LNCaP clone FGC (cell line): ENCODE measurements around the gene PLCG2.
"Not testable (repeated sequence)": the region's sequence is repeated elsewhere in the genome, so short reads cannot be mapped to it uniquely, and the experiment has no call there.

Experiments used
- DNase-seq: peaks from one replicate; pipeline ENCODE4 v3.0.0-alpha.2; 2011; ENCODE audit warnings: low read depth
- H3K4me3 ChIP-seq: 2 replicates; pipeline ENCODE4 v1.5.1; 2011; ENCODE audit warnings: mild to moderate bottlenecking, low read depth, low read length, control low read depth
- TF ChIP-seq, protein P1 (sequence below): IDR thresholded peaks from 2 replicates; pipeline ENCODE4 v1.5.1; 2012; ENCODE audit warnings: mild to moderate bottlenecking; ENCODE audit not compliant: control insufficient read depth, insufficient read depth; ENCODE audit errors: extremely low read depth

PLCG2 gene

DNA sequence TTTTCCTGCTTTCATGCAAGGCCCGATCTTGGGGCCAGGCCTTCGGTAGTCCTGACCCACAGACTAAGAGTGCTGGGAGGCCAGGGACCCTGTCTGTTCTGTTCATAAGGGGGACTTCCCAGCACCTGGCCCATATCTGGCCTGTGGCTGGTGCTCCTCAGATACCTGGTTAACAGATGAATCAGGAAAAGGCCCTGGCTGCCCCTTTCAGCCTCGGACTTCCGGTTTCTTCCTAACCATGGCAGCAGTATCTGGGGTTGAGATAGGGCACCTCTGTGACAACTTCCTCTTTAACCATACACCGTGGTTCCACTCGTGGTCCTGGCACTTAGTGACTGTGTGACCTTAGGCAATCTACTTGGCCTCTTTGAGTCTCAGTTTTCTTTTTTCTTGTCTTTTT lies 18.4 kb downstream of the PLCG2 start:
- DNase-seq: no peak
- no peak overlapping the region for H3K4me3 ChIP-seq
- TF ChIP-seq, protein P1, sequence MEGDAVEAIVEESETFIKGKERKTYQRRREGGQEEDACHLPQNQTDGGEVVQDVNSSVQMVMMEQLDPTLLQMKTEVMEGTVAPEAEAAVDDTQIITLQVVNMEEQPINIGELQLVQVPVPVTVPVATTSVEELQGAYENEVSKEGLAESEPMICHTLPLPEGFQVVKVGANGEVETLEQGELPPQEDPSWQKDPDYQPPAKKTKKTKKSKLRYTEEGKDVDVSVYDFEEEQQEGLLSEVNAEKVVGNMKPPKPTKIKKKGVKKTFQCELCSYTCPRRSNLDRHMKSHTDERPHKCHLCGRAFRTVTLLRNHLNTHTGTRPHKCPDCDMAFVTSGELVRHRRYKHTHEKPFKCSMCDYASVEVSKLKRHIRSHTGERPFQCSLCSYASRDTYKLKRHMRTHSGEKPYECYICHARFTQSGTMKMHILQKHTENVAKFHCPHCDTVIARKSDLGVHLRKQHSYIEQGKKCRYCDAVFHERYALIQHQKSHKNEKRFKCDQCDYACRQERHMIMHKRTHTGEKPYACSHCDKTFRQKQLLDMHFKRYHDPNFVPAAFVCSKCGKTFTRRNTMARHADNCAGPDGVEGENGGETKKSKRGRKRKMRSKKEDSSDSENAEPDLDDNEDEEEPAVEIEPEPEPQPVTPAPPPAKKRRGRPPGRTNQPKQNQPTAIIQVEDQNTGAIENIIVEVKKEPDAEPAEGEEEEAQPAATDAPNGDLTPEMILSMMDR: no peak

DNA sequence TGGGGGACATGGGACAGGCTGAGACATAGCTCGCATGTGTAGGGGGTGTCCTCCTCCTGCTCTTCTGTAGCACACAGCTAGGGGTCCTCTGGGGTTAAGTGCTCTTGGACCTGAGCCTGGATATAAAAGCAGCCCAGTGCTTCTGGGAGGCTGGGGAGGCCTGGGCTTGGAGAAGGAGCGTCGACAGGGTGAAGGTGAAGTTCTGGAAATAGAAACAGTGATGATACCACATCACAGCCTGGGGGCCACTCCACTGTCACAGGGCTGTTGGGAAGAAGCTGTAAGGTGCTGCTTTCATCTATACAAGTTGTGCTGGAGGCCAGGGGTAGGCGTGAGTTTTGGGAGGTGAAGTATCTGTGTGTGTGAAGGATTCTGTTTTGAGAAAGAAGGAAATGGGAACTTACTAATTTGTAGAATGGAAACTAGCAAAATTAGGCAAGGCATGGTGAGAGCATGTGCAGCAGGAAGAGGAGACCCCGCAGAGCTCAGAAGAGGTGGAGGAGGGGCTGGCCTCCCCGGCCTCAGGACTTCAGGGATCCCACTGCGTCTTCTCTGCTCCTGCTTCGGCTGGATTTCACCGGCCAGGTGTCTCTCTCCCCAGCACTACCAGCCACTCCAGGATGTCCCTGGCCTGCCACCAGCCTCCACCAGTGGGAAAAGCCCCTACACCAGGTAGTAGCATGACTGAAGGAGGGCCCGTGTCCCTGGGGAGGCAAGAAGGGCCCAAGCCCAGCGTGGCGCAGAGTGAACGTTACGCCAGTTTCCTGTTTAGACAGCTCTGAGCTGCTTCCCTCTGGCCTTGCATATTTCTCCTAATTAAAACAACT lies 19.4 kb downstream of the PLCG2 start:
- no peak overlapping the region for H3K4me3 ChIP-seq
- DNase-seq: no peak
- TF ChIP-seq, protein P1: no peak

DNA sequence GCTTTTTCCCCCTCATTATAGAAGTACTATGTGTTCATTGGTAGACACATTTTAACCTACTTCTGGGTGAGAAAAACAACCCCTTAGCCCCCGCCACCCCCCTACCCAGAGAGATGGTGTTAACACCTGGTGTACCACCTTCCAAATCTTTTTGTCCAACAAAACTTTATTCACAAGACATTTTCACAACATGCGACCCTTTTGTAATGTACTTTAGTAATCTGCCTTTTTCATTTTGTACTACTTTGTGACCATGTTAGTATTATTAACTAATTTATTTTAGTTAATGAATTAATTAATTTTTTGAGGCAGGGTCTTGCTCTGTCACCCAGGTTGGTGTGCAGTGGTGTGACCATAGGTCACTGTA lies 20.0 kb downstream of the PLCG2 start:
- no peak for DNase-seq
- H3K4me3 ChIP-seq: no peak overlapping the region
- TF ChIP-seq, protein P1: no peak

DNA sequence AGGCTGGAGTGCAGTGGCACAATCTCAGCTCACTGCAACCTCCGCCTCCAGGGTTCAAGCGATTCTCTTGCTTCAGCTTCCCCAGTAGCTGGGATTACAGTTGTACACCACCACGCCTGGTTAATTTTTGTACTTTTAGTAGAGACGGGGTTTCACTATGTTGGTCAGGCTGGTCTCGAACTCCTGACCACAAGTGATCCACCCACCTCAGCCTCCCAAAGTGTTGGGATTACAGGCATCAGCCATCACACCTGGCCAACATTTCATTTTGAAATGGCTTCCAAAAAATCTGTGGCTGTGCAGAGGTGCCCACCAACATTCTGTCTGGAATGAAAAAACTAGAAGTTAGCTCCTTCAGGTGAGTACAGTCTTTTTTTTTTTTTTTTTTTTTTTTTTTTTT lies 22.6 kb downstream of the PLCG2 start:
- H3K4me3 ChIP-seq, DNase-seq: not testable (repeated sequence)

DNA sequence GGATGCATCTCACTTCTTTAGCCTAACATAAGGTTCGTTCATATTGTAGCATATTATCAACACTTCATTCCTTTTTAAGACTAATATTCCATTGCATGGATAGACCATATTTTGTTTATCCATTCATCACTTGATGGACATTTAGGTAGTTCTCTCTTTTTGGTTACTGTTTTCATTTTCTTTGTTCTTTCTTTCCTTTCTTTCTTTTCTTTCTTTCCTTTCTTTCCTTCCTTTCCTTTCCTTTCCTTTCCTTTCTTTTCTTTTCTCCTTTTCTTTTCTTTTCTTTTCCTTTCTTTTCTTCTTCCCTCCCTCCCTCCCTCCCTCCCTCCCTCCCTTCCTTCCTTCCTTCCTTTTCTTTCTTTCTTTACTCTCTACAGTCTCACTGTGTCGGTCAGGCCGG lies 24.2 kb downstream of the PLCG2 start:
- TF ChIP-seq, protein P1: no peak
- DNase-seq: no peak
- H3K4me3 ChIP-seq: no peak overlapping the region

DNA sequence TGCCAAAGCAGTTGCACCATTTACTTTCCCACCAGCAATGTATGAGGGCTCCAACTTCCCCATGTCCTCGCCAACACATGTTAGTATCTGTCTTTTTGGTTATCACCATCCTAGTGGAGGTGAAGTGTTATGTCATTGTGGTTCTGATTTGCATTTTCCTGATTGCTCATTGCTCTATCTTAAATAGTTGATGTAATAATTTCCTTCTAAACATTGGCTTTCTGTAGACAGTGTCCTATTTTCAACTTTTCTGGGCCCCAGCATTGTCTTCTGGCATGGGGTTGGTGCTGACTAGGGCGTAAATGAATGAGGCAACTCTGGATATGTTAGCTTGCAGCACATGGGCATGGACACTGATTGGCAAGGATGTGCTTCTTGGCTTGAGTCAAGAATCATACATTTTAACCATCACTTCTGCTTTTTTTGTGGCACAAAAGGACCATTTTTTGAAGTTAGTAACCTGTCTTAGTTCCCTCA lies 25.1 kb downstream of the PLCG2 start:
- no peak for DNase-seq
- TF ChIP-seq, protein P1: no peak
- no peak overlapping the region for H3K4me3 ChIP-seq

DNA sequence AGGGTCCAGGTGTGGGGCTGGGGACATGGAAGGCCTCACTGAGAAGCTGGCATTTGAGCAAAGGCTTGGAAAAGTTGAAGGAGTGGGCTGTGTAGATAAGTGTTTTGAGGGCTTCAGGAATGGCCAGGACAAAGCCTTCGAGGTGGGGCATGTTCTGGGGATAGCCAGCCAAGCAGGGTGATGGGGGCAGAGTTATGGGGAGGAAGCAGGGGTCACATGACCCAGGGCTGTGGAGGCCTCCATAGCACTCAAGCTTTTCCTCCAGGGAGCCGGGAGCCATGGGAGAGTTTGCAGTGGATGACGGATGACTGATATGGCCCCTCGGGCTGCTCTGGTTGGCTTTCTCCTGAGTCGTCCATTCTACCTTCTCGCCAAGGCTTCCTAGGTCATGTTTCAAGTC lies 27.6 kb downstream of the PLCG2 start:
- TF ChIP-seq, protein P1: no peak
- DNase-seq: no peak
- H3K4me3 ChIP-seq: no peak overlapping the region
